ENCODE results near the gene POLN.
"Not testable (repeated sequence)": the region's sequence is repeated elsewhere in the genome, so short reads cannot be mapped to it uniquely, and the experiment has no call there.

Gene POLN

GRCh38 chr4:2275044-2275397 lies 33.1 kb upstream of the POLN start:
- not testable (repeated sequence) for DNase-seq (ENCODE audit: low spot score)

DNA sequence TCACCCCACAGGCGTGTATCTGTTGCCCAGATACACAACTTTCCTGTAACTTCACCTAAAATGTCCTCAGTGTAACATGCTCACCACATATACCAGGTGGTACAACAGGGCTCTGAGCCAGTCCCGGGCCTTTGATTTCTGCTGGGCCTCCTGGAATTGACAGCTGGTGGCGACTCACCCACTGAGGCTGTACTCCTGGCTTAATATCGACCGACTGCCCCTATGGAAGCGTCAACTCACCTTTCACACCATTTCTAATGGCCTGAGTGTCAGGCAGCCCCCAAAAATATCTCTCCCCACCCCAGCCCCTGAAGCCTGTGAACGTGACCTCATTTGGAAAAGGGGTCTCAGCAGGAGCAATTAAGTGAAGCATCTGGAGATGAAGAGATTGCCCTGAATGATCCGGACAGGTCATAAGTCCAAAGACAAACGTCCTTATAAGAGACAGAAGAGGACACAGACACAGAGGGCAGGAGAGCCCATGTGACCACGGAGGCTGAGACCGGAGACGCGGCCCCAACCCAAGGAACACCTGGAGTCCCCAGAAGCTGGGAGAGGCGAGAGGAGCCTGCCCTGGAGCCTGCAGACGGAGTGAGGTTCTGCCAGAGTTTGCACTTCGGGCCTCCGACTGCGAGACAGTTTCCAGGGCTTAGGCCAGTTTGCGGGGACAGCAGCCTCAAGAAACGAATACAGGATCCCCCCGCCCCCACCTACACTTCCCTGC lies 32.6 kb upstream of the POLN start:
- no peak for DNase-seq (ENCODE audit: low spot score)

DNA sequence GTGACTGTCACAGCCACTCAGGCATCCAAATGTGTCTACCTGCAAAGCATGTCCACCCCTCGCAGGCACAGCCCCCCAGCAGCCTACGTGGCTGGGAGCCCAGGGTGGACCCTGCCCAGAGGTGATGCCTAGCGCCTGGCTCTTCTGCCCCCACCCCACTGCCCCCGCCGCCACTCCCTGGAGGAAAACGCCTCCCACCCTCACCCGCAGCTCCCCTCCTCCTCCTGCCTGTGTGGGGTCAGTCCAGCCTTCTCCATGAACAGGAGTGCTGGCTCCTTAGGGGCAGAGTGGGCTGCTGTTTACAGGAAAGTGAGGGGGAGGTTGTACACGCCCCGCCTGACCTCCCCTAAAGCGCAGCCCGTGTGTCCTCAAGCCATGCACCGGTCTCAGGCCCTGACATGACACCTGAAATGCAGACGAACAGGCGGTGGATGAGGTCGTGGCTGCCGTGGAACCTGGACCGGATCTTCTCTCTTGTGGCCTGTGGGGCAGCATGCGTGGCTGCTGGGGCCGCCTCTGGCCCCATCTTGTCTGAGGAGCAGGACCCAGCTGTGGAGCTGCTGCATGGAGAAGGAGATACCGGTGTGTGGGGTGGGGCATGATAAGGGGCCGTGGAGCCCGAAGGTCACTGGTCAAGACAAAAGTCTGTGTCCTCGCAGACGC lies 31.9 kb upstream of the POLN start:
- no peak for DNase-seq (ENCODE audit: low spot score)

- DNase-seq (ENCODE audit: low spot score): no peak
These were observed 31.3 kb upstream of the POLN start for GRCh38 chr4:2273221-2273620.

DNA sequence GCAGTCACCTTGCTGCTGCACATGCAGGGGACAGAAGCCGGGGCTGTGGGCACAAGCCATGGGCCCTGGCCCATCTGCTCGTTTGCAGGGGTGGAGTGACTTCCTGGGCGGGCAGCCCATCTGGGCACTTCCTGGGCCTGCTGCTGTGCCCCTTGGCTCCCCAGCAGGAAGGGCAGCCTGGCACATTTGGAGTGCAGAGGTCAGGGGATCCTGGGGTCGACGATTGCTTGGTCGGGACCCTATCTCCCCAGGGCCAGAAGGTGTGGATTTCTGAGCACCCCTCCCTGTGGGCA lies 30.9 kb upstream of the POLN start:
- no peak for DNase-seq (ENCODE audit: low spot score)

GRCh38 chr4:2272026-2272827 lies 30.3 kb upstream of the POLN start:
- no peak for DNase-seq (ENCODE audit: low spot score)

GRCh38 chr4:2271279-2272025 lies 29.5 kb upstream of the POLN start:
- DNase-seq (ENCODE audit: low spot score): no peak

DNA sequence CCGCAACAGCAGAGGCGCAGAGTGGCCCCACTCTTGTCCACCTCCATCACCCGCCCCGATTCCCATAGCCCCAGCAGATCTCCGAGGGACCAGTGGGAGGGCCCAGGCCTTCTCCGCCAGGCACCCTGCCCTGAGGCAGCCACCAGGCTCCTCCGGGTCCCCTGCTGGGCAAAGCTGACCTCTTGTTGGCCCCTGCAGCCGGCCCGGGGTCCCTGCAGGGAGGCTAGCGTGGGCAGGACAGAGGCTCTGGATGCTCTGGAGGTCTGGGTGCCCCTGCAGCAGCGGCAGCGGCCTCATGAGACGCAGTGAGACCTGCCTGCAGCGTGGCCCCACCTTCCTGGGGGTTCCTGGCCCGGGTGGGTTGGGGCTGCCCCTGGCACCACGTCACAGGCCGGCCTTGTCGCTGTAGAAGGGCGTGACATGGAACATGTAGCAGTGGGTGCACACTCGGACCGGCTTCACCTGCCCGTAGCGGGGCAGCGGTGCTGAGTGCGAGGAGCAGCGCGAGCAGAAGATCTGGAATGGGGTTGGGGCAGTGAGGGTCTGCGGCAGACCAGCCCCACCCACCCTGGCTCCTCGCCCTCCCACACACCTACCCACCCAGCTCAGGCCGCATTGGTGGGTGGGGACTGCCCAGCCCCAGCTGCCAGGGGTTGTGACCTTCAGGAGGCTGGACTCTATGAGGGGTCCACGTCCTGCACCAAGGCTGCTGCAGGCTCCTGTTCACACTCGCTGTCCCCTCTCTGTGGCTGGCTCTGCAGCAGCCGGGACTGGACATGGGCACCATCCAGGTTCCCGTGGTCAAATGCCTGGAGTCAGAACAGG lies 28.6 kb upstream of the POLN start:
- no peak for DNase-seq (ENCODE audit: low spot score)

DNA sequence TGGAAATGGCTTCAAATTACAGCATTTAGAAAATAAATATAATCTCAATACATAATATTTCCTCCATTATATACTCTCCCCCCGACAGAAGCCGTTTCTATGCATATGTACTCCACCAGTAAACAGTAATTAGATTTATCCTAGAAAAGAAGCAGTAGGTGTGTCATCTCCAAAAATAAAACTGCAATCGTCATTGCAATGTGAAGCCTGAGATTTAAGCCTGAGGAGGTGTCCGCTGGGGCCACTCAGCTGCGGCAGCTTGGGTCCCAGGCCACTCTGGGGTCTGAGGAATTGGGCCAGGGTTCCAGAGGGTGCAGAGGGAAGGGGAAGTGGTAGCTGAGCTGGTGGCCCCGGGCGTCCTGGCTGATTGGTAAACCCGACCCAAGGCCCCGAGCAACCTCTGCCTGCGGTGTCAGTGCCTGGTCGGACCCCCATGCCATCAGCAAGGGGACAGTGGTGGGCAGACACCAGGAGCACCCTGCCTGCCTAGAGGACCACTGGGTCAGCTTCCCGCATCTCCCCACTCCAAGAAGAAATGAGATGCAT lies 27.8 kb upstream of the POLN start:
- DNase-seq (ENCODE audit: low spot score): no peak

GRCh38 chr4:2269206-2269531 lies 27.2 kb upstream of the POLN start:
- DNase-seq (ENCODE audit: low spot score): no peak

DNA sequence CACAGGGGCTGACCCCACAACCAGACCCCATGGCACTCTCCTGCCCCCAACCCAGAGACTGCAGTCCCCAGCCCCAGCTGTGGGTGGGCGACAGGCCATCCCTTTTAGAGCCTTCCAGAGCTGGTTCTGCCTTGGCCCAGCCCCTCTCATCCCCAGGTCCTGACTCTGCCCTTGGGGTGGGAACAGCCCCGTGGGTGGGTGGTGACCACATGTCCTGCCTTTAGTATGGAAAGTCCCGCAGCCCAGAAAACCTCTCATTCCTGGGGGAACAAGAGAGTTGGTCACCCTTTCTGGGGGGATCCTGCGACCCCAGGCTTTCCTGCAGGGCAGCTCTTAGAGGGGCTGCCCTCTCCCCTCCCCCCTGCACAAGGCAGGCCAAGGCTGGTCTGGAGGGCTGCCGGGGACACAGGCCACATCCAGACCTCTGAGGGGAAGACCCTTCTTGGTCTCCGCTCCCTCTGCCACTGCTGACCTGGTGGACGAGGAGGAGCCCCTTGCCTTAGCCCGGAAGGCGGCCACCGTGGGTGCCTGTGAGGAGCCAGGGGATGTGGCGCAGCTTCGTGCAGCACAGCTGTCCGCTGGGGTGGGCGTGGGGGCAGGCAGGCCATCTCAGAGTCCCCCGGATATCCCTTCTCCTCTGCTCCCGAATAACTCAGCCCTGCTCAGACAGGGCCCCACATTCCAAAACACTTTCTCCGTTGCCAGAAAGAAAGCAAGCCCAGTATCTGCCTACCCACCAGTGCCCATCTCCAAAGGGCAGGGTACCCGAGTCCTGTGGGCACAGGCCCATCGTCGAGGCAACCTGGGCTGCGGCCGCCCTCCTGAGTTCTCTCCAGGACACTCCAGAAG lies 26.7 kb upstream of the POLN start:
- DNase-seq (ENCODE audit: low spot score): no peak

DNA sequence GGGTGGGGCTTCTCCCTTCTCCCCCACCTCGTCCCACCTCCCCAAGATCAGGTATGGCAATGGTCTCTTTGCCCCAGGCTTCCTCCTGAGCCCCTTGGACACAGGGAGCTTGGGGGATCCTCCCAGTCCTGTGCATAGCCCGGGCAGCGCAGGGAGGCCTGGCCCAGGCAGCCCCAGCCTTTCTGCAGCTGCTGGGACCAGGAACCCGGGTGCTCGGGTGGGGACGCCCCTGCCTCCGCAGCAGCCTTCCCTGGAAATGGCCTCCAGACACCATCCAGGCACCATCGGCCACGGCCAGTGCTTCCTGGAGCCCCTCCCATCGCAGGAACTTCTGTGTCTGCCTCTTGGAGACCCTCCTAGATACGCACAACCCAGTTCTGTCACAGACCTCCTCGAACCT lies 25.9 kb upstream of the POLN start:
- DNase-seq (ENCODE audit: low spot score): no peak

GRCh38 chr4:2267320-2267811 lies 25.4 kb upstream of the POLN start:
- DNase-seq (ENCODE audit: low spot score): no peak

DNA sequence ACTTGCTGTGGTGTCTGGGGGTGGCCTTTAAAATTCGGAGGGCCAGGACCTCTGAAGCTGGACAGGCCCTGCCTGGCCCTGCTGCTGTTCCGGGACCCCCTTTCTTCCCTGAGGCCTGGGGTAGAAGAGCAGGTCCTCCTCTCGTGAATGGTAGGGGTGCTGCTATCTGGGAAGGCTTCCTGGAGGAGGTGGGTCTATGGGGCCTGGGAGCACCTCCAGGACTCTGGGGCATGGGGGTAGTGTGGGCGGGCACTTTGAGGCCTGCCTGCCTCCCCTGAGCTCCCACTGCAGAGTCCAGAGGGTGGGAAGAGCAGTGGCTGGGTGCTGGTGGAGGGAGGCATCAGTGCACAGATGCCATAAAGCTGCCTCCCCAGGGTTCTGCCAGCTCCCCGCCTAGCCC lies 24.9 kb upstream of the POLN start:
- DNase-seq (ENCODE audit: low spot score): no peak

DNA sequence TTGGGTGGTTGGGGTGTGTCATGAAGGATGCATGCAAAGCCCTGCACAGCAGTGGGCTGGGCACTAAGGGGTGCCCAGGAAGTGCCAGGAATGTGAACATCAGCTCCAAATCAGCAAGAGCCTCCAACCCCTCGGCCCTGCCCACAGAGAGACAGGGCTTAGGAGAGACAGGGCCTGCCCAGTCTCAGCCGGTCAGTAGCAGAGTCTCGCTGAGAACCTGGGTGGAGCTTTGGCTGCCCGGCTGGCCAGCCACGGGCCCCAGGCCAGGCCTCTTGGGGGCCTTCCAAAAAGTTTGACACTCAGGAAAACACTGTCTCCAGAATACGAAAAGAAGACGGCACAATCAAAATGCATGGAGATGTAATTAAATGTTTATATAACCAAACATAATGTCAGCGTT lies 24.3 kb upstream of the POLN start:
- DNase-seq (ENCODE audit: low spot score): no peak

GRCh38 chr4:2265113-2266110 lies 23.5 kb upstream of the POLN start:
- DNase-seq (ENCODE audit: low spot score): no peak

DNA sequence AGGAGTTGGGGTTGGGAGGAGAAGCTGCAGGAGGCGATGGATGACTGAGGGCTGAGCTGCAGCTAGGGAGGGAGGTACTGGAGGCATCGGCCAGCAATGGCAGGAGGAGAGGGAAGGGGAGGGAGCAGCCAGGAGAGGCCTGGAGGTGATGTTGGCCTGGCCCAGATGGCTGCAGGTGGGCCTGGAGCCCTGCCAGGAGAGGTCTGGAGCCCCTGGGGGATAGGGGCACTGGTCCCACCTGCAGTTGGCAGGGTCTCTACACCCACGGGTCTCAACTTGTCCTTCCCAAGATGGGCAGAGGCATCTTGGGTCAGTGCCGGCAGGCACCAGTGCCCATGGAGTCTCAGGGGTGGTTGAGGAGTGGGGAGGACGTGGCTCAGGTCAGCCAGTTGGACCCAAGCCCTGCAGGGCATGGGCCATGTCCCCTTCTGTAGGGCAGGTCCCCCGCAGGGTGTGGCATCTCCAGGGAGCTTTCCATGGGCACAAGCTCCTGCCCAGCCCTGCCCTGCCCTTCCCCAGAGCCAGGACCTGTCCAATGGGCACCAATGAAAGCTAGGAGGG lies 22.6 kb upstream of the POLN start:
- no peak for DNase-seq (ENCODE audit: low spot score)

- DNase-seq (ENCODE audit: low spot score): no peak
These were observed 22.0 kb upstream of the POLN start for GRCh38 chr4:2263926-2264321.

- no peak for DNase-seq (ENCODE audit: low spot score)
These were observed 21.0 kb upstream of the POLN start for GRCh38 chr4:2262944-2263250.

Data from globus pallidus (tissue), 1 donor.